Endometrial microvascular endothelial cells (primary cell): ENCODE results near the gene GLUL. TPM values are rescaled to one million over a fixed set of nuclear protein-coding genes. Genes with fewer than 3 reads are reported as not detected.
"Not testable (repeated sequence)": the region's sequence is repeated elsewhere in the genome, so short reads cannot be mapped to it uniquely, and the experiment has no call there.

Experiments used
- in situ Hi-C: cut with HindIII; loops from 2 replicates; pipeline ENCODE4 v1.10.0; 2017; ENCODE audit warnings: low sequenced_read_pairs, low pct_unique_long_range_greater_than_20kb; ENCODE audit errors: inconsistent ontology term
- total RNA-seq: library from RNA; depleted of rRNA; stranded (reverse); fragments of >200 nt; gene quantifications from one replicate; pipeline ENCODE4 v1.2.3, GENCODE V29; 2015; ENCODE audit errors: inconsistent ontology term

Gene GLUL
- total RNA-seq, 1 donor from 2014 or later = 173 TPM

- in situ Hi-C loops = no loop called here
Observed at GRCh38 chr1:182337736-182338571, 53.6 kb downstream of the GLUL start.

GRCh38 chr1:182335771-182336566, 55.6 kb downstream of the GLUL start:
- in situ Hi-C loops = no loop called here

DNA sequence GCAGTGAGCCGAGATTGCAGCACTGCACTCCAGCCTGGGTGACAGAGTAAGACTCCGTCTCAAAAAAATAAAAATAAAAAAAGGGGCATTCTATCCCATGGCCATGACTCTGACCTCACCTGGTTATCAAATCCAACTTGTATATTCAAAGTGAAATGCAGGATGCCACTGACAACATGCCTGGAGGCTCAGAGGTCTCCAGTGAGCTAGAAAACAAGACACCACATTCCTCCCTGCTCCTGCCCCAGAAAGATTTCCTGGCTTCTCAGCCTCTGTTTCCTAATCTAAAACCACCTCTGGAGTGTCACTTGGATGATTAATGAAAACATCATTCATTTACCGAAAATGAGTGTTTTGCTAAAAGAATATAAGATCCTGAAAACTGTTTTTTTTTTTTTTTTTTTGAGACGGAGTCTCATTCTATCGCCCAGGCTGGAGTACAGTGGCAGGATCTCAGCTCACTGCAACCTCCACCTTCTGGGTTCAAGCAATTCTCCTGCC, 58.5 kb downstream of the GLUL start:
- in situ Hi-C loops = not testable (repeated sequence)

- in situ Hi-C loops = no loop called here
Observed at GRCh38 chr1:182332261-182333060, 59.1 kb downstream of the GLUL start.

Other genes starting within 250 kb of the GLUL start
- gene TEDDM1, start 8.9 kb upstream of the GLUL start, total RNA-seq = not detected
- gene RGSL1, start 58.4 kb upstream of the GLUL start, total RNA-seq = not detected
- 2.6 TPM for gene RNASEL, start 197.5 kb upstream of the GLUL start, total RNA-seq
- gene RGS16, start 212.6 kb upstream of the GLUL start, total RNA-seq = not detected